HG02798 (cell line): Measurements from ENCODE around the gene TAS2R3.

ENCODE experiments used
- ATAC-seq: cut with Tn5 transposase; IDR thresholded peaks from one replicate; pipeline ENCODE4 v1.9.1; 2021; ENCODE audit warnings: mild to moderate bottlenecking; ENCODE audit not compliant: unreplicated experiment, poor library complexity

TAS2R3 gene

GRCh38 chr7:141785706-141786552, 22.0 kb downstream of the TAS2R3 start:
- ATAC-seq = peak; percentile 83

GRCh38 chr7:141788296-141788695, 24.4 kb downstream of the TAS2R3 start:
- no peak for ATAC-seq

GRCh38 chr7:141789917-141790316, 26.0 kb downstream of the TAS2R3 start, which contains the start of gene TAS2R5:
Gene TAS2R5 (plus strand): TSS chr7:141790217. CDS start chr7:141790362, 145 bp downstream.
- ATAC-seq = no peak

GRCh38 chr7:141792526-141792925, 28.6 kb downstream of the TAS2R3 start:
- ATAC-seq = no peak
